ENCODE data around the gene LSS. TPM values are rescaled to one million over a fixed set of nuclear protein-coding genes. Genes with fewer than 3 reads are reported as not detected.

The LSS gene
- total and polyA plus RNA-seq, 5 donors from 2014 or later, result 8.8 to 51.6 (median 13.3) TPM

GRCh38 chr21:46189213-46189958 lies 39.2 kb downstream of the LSS start:
- Histone ChIP-seq H3K9me3 (ENCODE audit: control insufficient read depth in 2 of 2, low read length in 2 of 2) (no peaks in the 10 kb centered on the region), H3K4me3 (ENCODE audit: low read depth, low read length) (no peak overlapping the region), H3K4me1 (ENCODE audit: control insufficient read depth, insufficient read depth, low read length, poor library complexity, severe bottlenecking) (peaks cover 4% of the 10 kb centered on the region), H3K27ac (ENCODE audit: insufficient read depth, low read length, poor library complexity, severe bottlenecking) (no peak overlapping the region), H3K27me3 (ENCODE audit: control insufficient read depth, insufficient read depth, low read length) (no peaks in the 10 kb centered on the region), H3K36me3 (ENCODE audit: control insufficient read depth, insufficient read depth, low read length) (peaks cover 7% of the 10 kb centered on the region)
- no peak for ATAC-seq (ENCODE audit: low read depth in 2 of 2)
- no peak for DNase-seq
- H3K27me3 Mint-ChIP-seq, result no peaks in the 10 kb centered on the region
- peaks cover 0 to 11% (median 4%) of the 10 kb centered on the region in 4 donors for H3K4me1 Mint-ChIP-seq
- H3K4me3 Mint-ChIP-seq, result no peak overlapping the region
- no peaks in the 10 kb centered on the region for H3K9me3 Mint-ChIP-seq
- H3K36me3 Mint-ChIP-seq, result peaks cover 10% of the 10 kb centered on the region
- H3K27ac Mint-ChIP-seq, result peak overlapping the region in 2 of 3 donors; percentile 14 to 63

- no peaks in the 10 kb centered on the region for H3K9me3 ChIP-seq (ENCODE audit: control insufficient read depth in 2 of 2, low read length in 2 of 2)
- Mint-ChIP-seq H3K4me1 (peaks cover 0 to 11% (median 4%) of the 10 kb centered on the region in 4 donors), H3K36me3 (peaks cover 2% of the 10 kb centered on the region), H3K27ac (peak overlapping the region in 1 of 3 donors; percentile 63), H3K27me3 (no peaks in the 10 kb centered on the region), H3K4me3 (peak overlapping the region in 1 of 4 donors; percentile 41), H3K9me3 (no peaks in the 10 kb centered on the region)
- peaks cover 1% of the 10 kb centered on the region for H3K36me3 ChIP-seq (ENCODE audit: control insufficient read depth, insufficient read depth, low read length)
- DNase-seq, result no peak
- peaks cover 10% of the 10 kb centered on the region for H3K4me1 ChIP-seq (ENCODE audit: control insufficient read depth, insufficient read depth, low read length, poor library complexity, severe bottlenecking)
- H3K27ac ChIP-seq (ENCODE audit: insufficient read depth, low read length, poor library complexity, severe bottlenecking), result no peak overlapping the region
- no peak for ATAC-seq (ENCODE audit: low read depth in 2 of 2)
- H3K27me3 ChIP-seq (ENCODE audit: control insufficient read depth, insufficient read depth, low read length), result no peaks in the 10 kb centered on the region
- H3K4me3 ChIP-seq (ENCODE audit: low read depth, low read length), result no peak overlapping the region
Observed at GRCh38 chr21:46188226-46189212, 40.1 kb downstream of the LSS start.

GRCh38 chr21:46187814-46188213 lies 40.8 kb downstream of the LSS start:
- Histone ChIP-seq H3K27me3 (ENCODE audit: control insufficient read depth, insufficient read depth, low read length) (no peaks in the 10 kb centered on the region), H3K27ac (ENCODE audit: insufficient read depth, low read length, poor library complexity, severe bottlenecking) (no peak overlapping the region), H3K4me3 (ENCODE audit: low read depth, low read length) (no peak overlapping the region), H3K4me1 (ENCODE audit: control insufficient read depth, insufficient read depth, low read length, poor library complexity, severe bottlenecking) (peaks cover 10% of the 10 kb centered on the region), H3K9me3 (ENCODE audit: control insufficient read depth in 2 of 2, low read length in 2 of 2) (no peaks in the 10 kb centered on the region), H3K36me3 (ENCODE audit: control insufficient read depth, insufficient read depth, low read length) (no peaks in the 10 kb centered on the region)
- DNase-seq, result no peak
- no peaks in the 10 kb centered on the region for H3K9me3 Mint-ChIP-seq
- H3K4me1 Mint-ChIP-seq, result peaks cover 0 to 13% (median 5%) of the 10 kb centered on the region in 4 donors
- ATAC-seq (ENCODE audit: low read depth in 2 of 2), result no peak
- no peak overlapping the region for H3K27ac Mint-ChIP-seq
- no peaks in the 10 kb centered on the region for H3K27me3 Mint-ChIP-seq
- peak overlapping the region in 1 of 4 donors; percentile 41 for H3K4me3 Mint-ChIP-seq
- H3K36me3 Mint-ChIP-seq, result no peaks in the 10 kb centered on the region

GRCh38 chr21:46187261-46187660 lies 41.3 kb downstream of the LSS start:
- Histone ChIP-seq H3K36me3 (ENCODE audit: control insufficient read depth, insufficient read depth, low read length) (no peaks in the 10 kb centered on the region), H3K4me3 (ENCODE audit: low read depth, low read length) (no peak overlapping the region), H3K4me1 (ENCODE audit: control insufficient read depth, insufficient read depth, low read length, poor library complexity, severe bottlenecking) (peaks cover 10% of the 10 kb centered on the region), H3K9me3 (ENCODE audit: control insufficient read depth in 2 of 2, low read length in 2 of 2) (no peaks in the 10 kb centered on the region), H3K27ac (ENCODE audit: insufficient read depth, low read length, poor library complexity, severe bottlenecking) (no peak overlapping the region), H3K27me3 (ENCODE audit: control insufficient read depth, insufficient read depth, low read length) (no peaks in the 10 kb centered on the region)
- peaks cover 0 to 15% (median 5%) of the 10 kb centered on the region in 4 donors for H3K4me1 Mint-ChIP-seq
- DNase-seq, result no peak
- no peaks in the 10 kb centered on the region for H3K27me3 Mint-ChIP-seq
- H3K27ac Mint-ChIP-seq, result peak overlapping the region in 1 of 3 donors; percentile 48
- ATAC-seq (ENCODE audit: low read depth in 2 of 2), result no peak
- no peaks in the 10 kb centered on the region for H3K36me3 Mint-ChIP-seq
- no peaks in the 10 kb centered on the region for H3K9me3 Mint-ChIP-seq
- H3K4me3 Mint-ChIP-seq, result no peak overlapping the region

GRCh38 chr21:46185716-46186115 lies 42.9 kb downstream of the LSS start:
- Histone ChIP-seq H3K4me1 (ENCODE audit: control insufficient read depth, insufficient read depth, low read length, poor library complexity, severe bottlenecking) (peaks cover 10% of the 10 kb centered on the region), H3K9me3 (ENCODE audit: control insufficient read depth in 2 of 2, low read length in 2 of 2) (no peaks in the 10 kb centered on the region), H3K4me3 (ENCODE audit: low read depth, low read length) (no peak overlapping the region), H3K36me3 (ENCODE audit: control insufficient read depth, insufficient read depth, low read length) (no peaks in the 10 kb centered on the region), H3K27ac (ENCODE audit: insufficient read depth, low read length, poor library complexity, severe bottlenecking) (no peak overlapping the region), H3K27me3 (ENCODE audit: control insufficient read depth, insufficient read depth, low read length) (no peaks in the 10 kb centered on the region)
- peak overlapping the region in 1 of 3 donors; percentile 88 for H3K27ac Mint-ChIP-seq
- H3K9me3 Mint-ChIP-seq, result no peaks in the 10 kb centered on the region
- no peaks in the 10 kb centered on the region for H3K27me3 Mint-ChIP-seq
- peaks cover 0 to 15% (median 5%) of the 10 kb centered on the region in 4 donors for H3K4me1 Mint-ChIP-seq
- ATAC-seq (ENCODE audit: low read depth in 2 of 2), result no peak
- H3K4me3 Mint-ChIP-seq, result peak overlapping the region; percentile 46 to 90 (median 78)
- DNase-seq, result no peak
- H3K36me3 Mint-ChIP-seq, result no peaks in the 10 kb centered on the region

- H3K9me3 ChIP-seq (ENCODE audit: control insufficient read depth in 2 of 2, low read length in 2 of 2), result no peaks in the 10 kb centered on the region
- peak overlapping the region; percentile 86 for H3K27ac ChIP-seq (ENCODE audit: insufficient read depth, low read length, poor library complexity, severe bottlenecking)
- ATAC-seq (ENCODE audit: low read depth in 2 of 2) (peak; percentile 66 to 69), DNase-seq (peak; percentile 63 to 77 (median 73))
- Mint-ChIP-seq H3K27ac (peak overlapping the region in 2 of 3 donors; percentile 48 to 88), H3K4me1 (peaks cover 0 to 15% (median 5%) of the 10 kb centered on the region in 4 donors), H3K9me3 (no peaks in the 10 kb centered on the region), H3K36me3 (no peaks in the 10 kb centered on the region), H3K27me3 (no peaks in the 10 kb centered on the region), H3K4me3 (peak overlapping the region; percentile 69 to 90 (median 88))
- H3K36me3 ChIP-seq (ENCODE audit: control insufficient read depth, insufficient read depth, low read length), result no peaks in the 10 kb centered on the region
- peak overlapping the region; percentile 62 for H3K4me3 ChIP-seq (ENCODE audit: low read depth, low read length)
- no peaks in the 10 kb centered on the region for H3K27me3 ChIP-seq (ENCODE audit: control insufficient read depth, insufficient read depth, low read length)
- peaks cover 10% of the 10 kb centered on the region for H3K4me1 ChIP-seq (ENCODE audit: control insufficient read depth, insufficient read depth, low read length, poor library complexity, severe bottlenecking)
Observed at GRCh38 chr21:46184625-46185555, 43.7 kb downstream of the LSS start.

Measured in CD4-positive, CD25-positive, alpha-beta regulatory T cell (primary cell).